Right atrium auricular region (tissue), 2 donors: ENCODE data around the gene PIGL. TPM values are rescaled to one million over a fixed set of nuclear protein-coding genes. Genes with fewer than 3 reads are reported as not detected.

Experiments
- DNase-seq: peaks from one replicate; pipeline ENCODE4 v3.0.0-alpha.2; 2019; ENCODE audit warnings: low spot score
- H3K27ac ChIP-seq, 2 donors: fragments of 200-600 bp; sonication (generic); 1 replicate in 1 of 2; 2 replicates in 1 of 2; pipeline ENCODE4 v1.5.1; 2016 to 2019
- H3K27me3 ChIP-seq, 2 donors: fragments of 200-600 bp; sonication (generic); one replicate each; pipeline versions ENCODE4 v1.5.1 to v1.6.0; 2017 to 2019
- H3K36me3 ChIP-seq: fragments of 200-600 bp; sonication (generic); one replicate; pipeline ENCODE4 v1.5.1; 2016
- H3K4me1 ChIP-seq, 2 donors: fragments of 200-600 bp; sonication (generic); one replicate each; pipeline versions ENCODE4 v1.5.1 to v1.6.0; 2017 to 2019
- H3K4me3 ChIP-seq, 2 donors: fragments of 200-600 bp; sonication (generic); 1 replicate in 1 of 2; 2 replicates in 1 of 2; pipeline ENCODE4 v1.5.1; 2017 to 2019; ENCODE audit warnings: mild to moderate bottlenecking in 1 of 2, moderate library complexity in 1 of 2
- H3K9me3 ChIP-seq, 2 donors: fragments of 200-600 bp; sonication (generic); one replicate each; pipeline ENCODE4 v1.5.1; 2019
- CTCF ChIP-seq, 2 donors: fragments of 200-600 bp; sonication (generic); IDR thresholded peaks; one replicate each; pipeline ENCODE4 v1.5.1; 2019; ENCODE audit warnings: antibody characterized with exemption in 2 of 2
- total RNA-seq, 2 donors: library from RNA; depleted of rRNA; stranded (reverse); fragments of >200 nt; gene quantifications; one replicate each; pipeline ENCODE4 v1.1.0, GENCODE V29; 2016

The PIGL gene
- total RNA-seq, result 10 to 100 TPM; 10.3 to 14.0 TPM

- Histone ChIP-seq H3K27me3 (no peaks in the 10 kb centered on the region), H3K9me3 (no peaks in the 10 kb centered on the region), H3K4me3 (peak within 1 kb of the TSS; percentile 73 to 93), H3K4me1 (peaks cover 0 to 31% of the 10 kb centered on the region in 2 donors), H3K36me3 (no peaks in the 10 kb centered on the region), H3K27ac (peak within 1 kb of the TSS; percentile 95)
- peak; percentile 92 for DNase-seq
- no peak for TF ChIP-seq CTCF (IDR thresholded peaks at IDR 0.05)
Observed at GRCh38 chr17:16217002-16217635, at the start of gene PIGL. PIGL (plus strand) TSS chr17:16217210; CDS start chr17:16217227, 17 bp downstream.

GRCh38 chr17:16171613-16172012 lies 45.4 kb upstream of the PIGL start:
- H3K4me1 ChIP-seq, result no peaks in the 10 kb centered on the region
- no peak overlapping the region for H3K4me3 ChIP-seq
- DNase-seq, result no peak
- H3K36me3 ChIP-seq, result peaks cover 24% of the 10 kb centered on the region
- H3K9me3 ChIP-seq, result no peaks in the 10 kb centered on the region
- no peak overlapping the region for H3K27ac ChIP-seq
- no peaks in the 10 kb centered on the region for H3K27me3 ChIP-seq
- no peak for TF ChIP-seq CTCF (IDR thresholded peaks at IDR 0.05)

DNA sequence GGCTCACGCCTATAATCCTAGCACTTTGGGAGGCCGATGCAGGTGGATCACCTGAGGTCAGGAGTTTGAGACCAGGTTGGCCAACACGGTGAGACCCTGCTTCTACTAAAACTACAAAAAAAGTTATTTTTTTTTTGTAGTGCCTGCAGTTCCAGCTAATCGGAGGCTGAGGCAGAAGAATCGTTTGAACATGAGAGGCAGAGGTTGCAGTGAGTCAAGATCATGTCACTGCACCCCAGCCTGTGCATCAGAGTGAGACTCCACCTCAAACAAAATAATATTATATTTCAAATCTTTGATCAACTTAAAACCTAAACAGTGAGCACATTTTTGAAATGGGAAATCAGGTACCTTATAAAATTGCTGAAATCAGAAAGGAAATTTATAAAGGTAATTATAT lies 38.2 kb upstream of the PIGL start:
- H3K9me3 ChIP-seq, result no peaks in the 10 kb centered on the region
- no peaks in the 10 kb centered on the region for H3K27me3 ChIP-seq
- no peak for TF ChIP-seq CTCF (IDR thresholded peaks at IDR 0.05)
- no peak overlapping the region for H3K4me3 ChIP-seq
- no peaks in the 10 kb centered on the region for H3K36me3 ChIP-seq
- H3K4me1 ChIP-seq, result no peaks in the 10 kb centered on the region
- DNase-seq, result no peak
- H3K27ac ChIP-seq, result no peak overlapping the region

GRCh38 chr17:16181581-16181980 lies 35.4 kb upstream of the PIGL start:
- no peak for TF ChIP-seq CTCF (IDR thresholded peaks at IDR 0.05)
- peaks cover 18% of the 10 kb centered on the region for H3K36me3 ChIP-seq
- H3K4me3 ChIP-seq, result no peak overlapping the region
- no peaks in the 10 kb centered on the region for H3K9me3 ChIP-seq
- no peaks in the 10 kb centered on the region for H3K4me1 ChIP-seq
- no peak overlapping the region for H3K27ac ChIP-seq
- no peaks in the 10 kb centered on the region for H3K27me3 ChIP-seq
- no peak for DNase-seq

DNA sequence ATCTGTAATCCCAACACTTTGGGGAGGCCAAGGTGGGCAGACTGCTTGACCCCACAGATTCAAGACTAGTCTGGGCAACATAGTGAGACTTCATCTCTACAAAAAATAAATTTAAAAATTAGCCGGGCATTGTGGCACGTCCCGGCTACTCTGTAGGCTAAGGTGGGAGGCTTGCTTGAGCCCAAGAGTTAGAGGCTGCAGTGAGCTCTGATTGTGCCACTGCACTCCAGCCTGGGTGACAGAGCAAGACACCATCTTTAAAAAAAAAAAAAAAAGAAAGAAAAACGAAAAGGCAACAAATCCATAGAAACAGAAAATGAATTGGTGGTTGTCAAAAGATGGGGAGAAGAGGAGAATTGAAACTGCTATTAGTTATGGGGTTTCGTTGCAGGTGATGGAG lies 29.4 kb upstream of the PIGL start:
- H3K4me3 ChIP-seq, result no peak overlapping the region
- H3K9me3 ChIP-seq, result no peaks in the 10 kb centered on the region
- H3K27me3 ChIP-seq, result no peaks in the 10 kb centered on the region
- H3K4me1 ChIP-seq, result peaks cover 0 to 15% of the 10 kb centered on the region in 2 donors
- peaks cover 24% of the 10 kb centered on the region for H3K36me3 ChIP-seq
- DNase-seq, result no peak
- no peak for TF ChIP-seq CTCF (IDR thresholded peaks at IDR 0.05)
- no peak overlapping the region for H3K27ac ChIP-seq
